Fibroblast of skin of scalp (primary cell): ENCODE measurements around the gene INPP4B.
A peak's percentile ranks its signal among the peaks of the same experiment; 100 is the strongest.
"Not testable (repeated sequence)": the region's sequence is repeated elsewhere in the genome, so short reads cannot be mapped to it uniquely, and the experiment has no call there.

Source experiments
- DNase-seq: peaks from one replicate; pipeline ENCODE4 v3.0.0-alpha.2; 2013

The INPP4B gene

GRCh38 chr4:142121448-142122350 is 724.4 kb downstream of the INPP4B start:
- DNase-seq: no peak

- DNase-seq: no peak
Observed at GRCh38 chr4:142120921-142121320, 725.2 kb downstream of the INPP4B start.

GRCh38 chr4:142112451-142112850 is 733.6 kb downstream of the INPP4B start:
- DNase-seq: no peak

- DNase-seq: no peak
Observed at GRCh38 chr4:142110136-142110535, 736.0 kb downstream of the INPP4B start.

GRCh38 chr4:142104041-142104440 is 742.1 kb downstream of the INPP4B start:
- DNase-seq: no peak

GRCh38 chr4:142101401-142101800 is 744.7 kb downstream of the INPP4B start:
- DNase-seq: no peak

GRCh38 chr4:142100941-142101340 is 745.2 kb downstream of the INPP4B start:
- DNase-seq: no peak

- DNase-seq: peak; percentile 70
Observed at GRCh38 chr4:142098900-142099545, 747.1 kb downstream of the INPP4B start.

GRCh38 chr4:142098380-142098779 is 747.7 kb downstream of the INPP4B start:
- no peak for DNase-seq

- DNase-seq: no peak
Observed at GRCh38 chr4:142097015-142097414, 749.1 kb downstream of the INPP4B start.

- peak; percentile 96 for DNase-seq
Observed at GRCh38 chr4:142095886-142096605, 750.1 kb downstream of the INPP4B start.

- no peak for DNase-seq
Observed at GRCh38 chr4:142092941-142093340, 753.2 kb downstream of the INPP4B start.

GRCh38 chr4:142091691-142092182 is 754.4 kb downstream of the INPP4B start:
- peak; percentile 86 for DNase-seq

- peak; percentile 80 for DNase-seq
Observed at GRCh38 chr4:142091085-142091513, 755.0 kb downstream of the INPP4B start.

- DNase-seq: peak; percentile 17
Observed at GRCh38 chr4:142088906-142089305, 757.2 kb downstream of the INPP4B start.

- no peak for DNase-seq
Observed at GRCh38 chr4:142085513-142086292, 760.4 kb downstream of the INPP4B start.

GRCh38 chr4:142083264-142083663 is 762.8 kb downstream of the INPP4B start:
- DNase-seq: no peak

- DNase-seq: no peak
Observed at GRCh38 chr4:142081025-142081424, 765.1 kb downstream of the INPP4B start.

- no peak for DNase-seq
Observed at GRCh38 chr4:142079959-142080358, 766.1 kb downstream of the INPP4B start.

GRCh38 chr4:142077048-142077447 is 769.1 kb downstream of the INPP4B start:
- no peak for DNase-seq

GRCh38 chr4:142068304-142068703 is 777.8 kb downstream of the INPP4B start:
- DNase-seq: not testable (repeated sequence)

GRCh38 chr4:142066562-142066961 is 779.5 kb downstream of the INPP4B start:
- not testable (repeated sequence) for DNase-seq
